Globus pallidus (tissue), 1 donor: ENCODE data around the gene ZPBP2.
"Not testable (repeated sequence)": the region's sequence is repeated elsewhere in the genome, so short reads cannot be mapped to it uniquely, and the experiment has no call there.

Experiments
- DNase-seq: peaks from one replicate; pipeline ENCODE4 v3.0.0-alpha.2; 2015; ENCODE audit warnings: low spot score

ZPBP2 gene

GRCh38 chr17:39855911-39856649 is 11.9 kb upstream of the ZPBP2 start:
- DNase-seq, result not testable (repeated sequence)

DNA sequence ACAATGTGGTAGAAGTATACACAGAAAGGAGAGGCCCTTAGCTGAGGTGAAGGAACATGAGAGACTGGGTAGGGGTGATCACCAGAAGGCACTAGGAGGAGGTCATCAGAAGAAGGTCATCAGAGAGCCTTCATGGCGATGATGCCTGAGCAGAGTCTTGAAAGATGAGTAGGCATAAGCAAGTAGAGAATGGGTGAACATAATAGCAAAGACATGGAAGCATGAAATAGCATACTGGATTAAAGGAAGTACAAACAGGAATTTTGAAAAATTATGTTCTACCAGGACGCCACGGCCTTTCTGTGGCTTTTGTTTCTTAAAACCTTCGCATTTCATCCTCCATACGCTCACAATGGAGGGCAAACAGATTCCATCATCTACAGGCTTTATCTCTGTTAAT is 6.8 kb upstream of the ZPBP2 start:
- DNase-seq, result no peak

DNA sequence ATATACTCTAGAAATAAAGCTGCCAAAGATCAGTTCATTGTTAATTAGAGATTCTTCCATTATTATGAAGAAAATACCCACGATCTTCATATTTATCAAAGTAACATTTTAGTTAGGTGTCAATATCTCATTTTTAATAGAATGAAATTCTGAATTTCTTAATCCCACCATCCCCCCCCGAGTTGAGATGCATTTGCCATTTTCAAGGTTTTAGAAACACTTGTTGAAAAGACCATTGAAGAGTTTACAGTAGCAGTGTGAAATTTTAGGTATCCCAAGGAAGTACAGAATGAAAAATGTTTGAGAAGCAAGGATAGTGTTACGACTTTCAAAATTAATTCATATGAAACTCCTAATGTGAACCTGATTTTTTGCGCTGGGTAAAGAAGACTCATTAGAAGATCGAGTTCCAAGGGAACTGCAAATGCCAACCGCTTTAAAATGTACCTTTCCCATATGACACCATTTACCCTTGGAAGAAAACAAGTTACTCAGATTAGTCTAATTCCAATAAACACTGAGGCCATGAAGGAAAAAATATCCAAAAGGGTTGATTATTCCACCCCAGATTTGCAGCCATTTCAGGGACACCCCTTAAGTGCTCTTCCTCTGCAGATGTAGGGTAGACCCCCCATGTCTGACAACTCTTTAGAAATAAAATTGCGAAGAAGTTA is 4.6 kb upstream of the ZPBP2 start:
- no peak for DNase-seq

- DNase-seq, result peak; percentile 0
Observed at GRCh38 chr17:39863918-39864746, 3.9 kb upstream of the ZPBP2 start, which contains the start of gene IKZF3. TSS of gene IKZF3 (minus strand) at chr17:39864312. CDS start at chr17:39864126, 186 bp downstream.

DNA sequence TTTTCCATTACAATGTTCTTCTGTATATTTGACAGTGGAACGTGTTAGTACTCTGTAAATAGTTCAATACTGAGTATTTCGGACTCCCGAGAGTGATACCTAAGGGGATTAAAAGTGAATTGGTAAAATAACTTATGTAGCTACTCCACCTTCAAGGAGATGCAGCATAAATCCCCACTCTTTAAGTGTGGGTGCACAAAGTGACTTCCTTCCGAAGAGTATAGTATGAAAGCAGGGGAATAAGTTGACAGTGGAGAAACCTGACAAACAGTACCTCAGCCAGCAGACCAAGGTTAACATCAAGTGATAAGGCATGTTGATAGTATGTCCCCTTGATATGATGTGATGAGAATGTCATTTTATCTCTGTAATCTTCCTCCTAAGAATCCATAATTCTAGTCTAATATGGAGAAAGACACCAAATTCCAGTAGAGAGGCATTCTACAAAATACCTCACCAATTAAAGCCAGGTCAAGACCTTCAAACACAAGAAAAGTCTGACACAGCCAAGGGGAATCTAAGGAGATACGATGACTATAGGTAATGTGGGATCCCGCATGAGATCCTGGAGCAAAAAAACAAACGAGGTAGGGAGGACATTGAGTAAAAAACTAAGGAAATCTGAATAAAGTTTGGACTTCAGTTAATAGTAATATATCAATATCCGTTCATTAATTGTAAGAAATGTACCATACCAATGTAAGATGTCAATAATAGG is 1.8 kb upstream of the ZPBP2 start:
- no peak for DNase-seq

- no peak for DNase-seq
Observed at GRCh38 chr17:39867084-39867879, 720 bp upstream of the ZPBP2 start.

GRCh38 chr17:39868554-39868942 is 546 bp downstream of the ZPBP2 start:
- DNase-seq, result no peak

DNA sequence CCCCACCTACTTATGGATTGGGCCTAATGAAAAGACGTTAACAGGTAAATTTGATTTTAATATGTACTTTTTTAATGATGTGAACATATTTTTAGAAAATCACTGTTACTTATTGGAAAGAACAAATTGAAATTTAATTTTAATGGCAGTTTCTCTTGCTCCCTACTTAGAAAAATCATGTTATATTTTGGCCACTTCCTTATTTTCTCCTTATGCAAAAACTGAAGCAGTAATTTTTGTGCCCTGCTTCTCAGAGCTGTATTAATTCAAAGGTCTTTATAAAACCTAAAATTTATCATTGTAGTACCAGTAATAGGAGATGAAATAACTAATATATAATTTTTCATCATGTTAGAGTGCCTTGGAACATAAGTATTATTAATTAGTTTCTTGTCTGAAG is 2.8 kb downstream of the ZPBP2 start:
- DNase-seq, result no peak

GRCh38 chr17:39871801-39872200 is 3.8 kb downstream of the ZPBP2 start:
- no peak for DNase-seq

GRCh38 chr17:39872751-39873150 is 4.7 kb downstream of the ZPBP2 start:
- no peak for DNase-seq

DNA sequence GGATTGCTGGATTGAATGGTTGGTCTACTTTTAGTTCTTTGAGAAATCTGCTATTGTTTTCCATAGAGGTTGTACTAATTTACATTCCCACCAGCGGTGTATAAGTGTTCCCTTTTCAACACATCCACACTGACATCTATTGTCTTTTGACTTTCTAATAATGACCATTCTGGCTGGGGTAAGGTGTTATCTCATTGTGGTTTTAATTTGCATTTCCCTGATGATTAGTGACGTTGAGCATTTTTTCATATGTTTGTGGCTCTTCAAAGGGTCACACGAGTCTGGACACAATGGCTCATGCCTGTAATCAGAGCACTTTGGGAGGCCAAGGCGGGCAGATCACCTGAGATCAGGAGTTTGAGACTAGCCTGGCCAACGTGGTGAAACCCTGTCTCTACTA is 18.1 kb downstream of the ZPBP2 start:
- not testable (repeated sequence) for DNase-seq

GRCh38 chr17:39887078-39887477 is 19.1 kb downstream of the ZPBP2 start:
- DNase-seq, result no peak

- DNase-seq, result no peak
Observed at GRCh38 chr17:39889200-39889599, 21.2 kb downstream of the ZPBP2 start.

- no peak for DNase-seq
Observed at GRCh38 chr17:39894681-39895376, 26.8 kb downstream of the ZPBP2 start.

GRCh38 chr17:39898088-39898487 is 30.1 kb downstream of the ZPBP2 start:
- no peak for DNase-seq

DNA sequence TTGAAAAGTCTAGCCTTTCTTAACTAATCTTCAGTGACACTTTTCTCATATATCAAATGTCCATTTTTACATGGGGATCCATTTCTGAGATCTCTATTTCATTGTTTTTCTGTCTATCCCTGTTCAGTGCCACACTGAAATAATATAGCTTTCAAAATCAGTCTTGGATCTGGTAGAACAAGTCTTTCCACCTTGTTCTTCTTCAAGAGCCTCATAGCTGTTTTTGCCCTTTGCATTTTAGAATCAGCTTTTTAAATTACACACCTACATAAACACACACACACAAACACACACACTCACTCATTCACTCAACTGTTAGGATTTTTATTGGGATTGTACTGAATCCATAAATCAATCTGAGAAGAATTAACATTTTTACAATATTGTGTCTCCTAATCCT is 31.2 kb downstream of the ZPBP2 start:
- DNase-seq, result no peak

- DNase-seq, result not testable (repeated sequence)
Observed at GRCh38 chr17:39902027-39902426, 34.0 kb downstream of the ZPBP2 start.

- no peak for DNase-seq
Observed at GRCh38 chr17:39903158-39903884, 35.3 kb downstream of the ZPBP2 start.

GRCh38 chr17:39904990-39905288 is 36.9 kb downstream of the ZPBP2 start:
- no peak for DNase-seq

GRCh38 chr17:39908789-39909352 is 40.9 kb downstream of the ZPBP2 start:
- no peak for DNase-seq
